H9 (cell line): ENCODE results near the gene NT5DC4. TPM values are rescaled to one million over a fixed set of nuclear protein-coding genes. Genes with fewer than 3 reads are reported as not detected.

Source experiments
- DNase-seq: peaks from one replicate; pipeline ENCODE4 v3.0.0-alpha.2; 2017
- H2AFZ ChIP-seq: one replicate; pipeline ENCODE4 v1.6.1; 2013; ENCODE audit warnings: mild to moderate bottlenecking, low read length, control low read depth, moderate library complexity
- H2AK5ac ChIP-seq: 2 replicates; pipeline ENCODE4 v1.6.1; 2013; ENCODE audit warnings: low read length, control low read depth, mixed read lengths; ENCODE audit not compliant: insufficient read length
- H2BK120ac ChIP-seq: one replicate; pipeline ENCODE4 v1.6.1; 2013; ENCODE audit warnings: low read depth, mild to moderate bottlenecking, low read length, control low read depth, inconsistent platforms; ENCODE audit not compliant: poor library complexity, severe bottlenecking
- H2BK12ac ChIP-seq: 2 replicates; pipeline ENCODE4 v1.6.1; 2013; ENCODE audit warnings: low read length, control low read depth, mixed read lengths, low read depth; ENCODE audit not compliant: insufficient read length
- H2BK15ac ChIP-seq: 2 replicates; pipeline ENCODE4 v1.6.1; 2013; ENCODE audit warnings: low read depth, low read length, control low read depth
- H2BK20ac ChIP-seq: one replicate; pipeline ENCODE4 v1.6.1; 2013; ENCODE audit warnings: low read depth, mild to moderate bottlenecking, low read length, control low read depth, inconsistent platforms; ENCODE audit not compliant: poor library complexity, severe bottlenecking
- H2BK5ac ChIP-seq: 2 replicates; pipeline ENCODE4 v1.6.1; 2013; ENCODE audit warnings: low read length, control low read depth, mixed read lengths; ENCODE audit not compliant: insufficient read length
- H3K14ac ChIP-seq: 2 replicates; pipeline ENCODE4 v1.6.1; 2013; ENCODE audit warnings: low read length, control low read depth; ENCODE audit not compliant: insufficient read depth
- H3K18ac ChIP-seq: 2 replicates; pipeline ENCODE4 v1.6.1; 2013; ENCODE audit warnings: low read depth, mild to moderate bottlenecking, mixed read lengths, low read length, control low read depth; ENCODE audit not compliant: insufficient read length
- H3K23ac ChIP-seq: 2 replicates; pipeline ENCODE4 v1.6.1; 2013; ENCODE audit warnings: low read length, control low read depth, mixed read lengths, low read depth; ENCODE audit not compliant: insufficient read length
- H3K23me2 ChIP-seq: 2 replicates; pipeline ENCODE4 v1.6.1; 2013; ENCODE audit warnings: low read depth, mild to moderate bottlenecking, mixed read lengths, low read length, control low read depth; ENCODE audit not compliant: insufficient read length, poor library complexity, severe bottlenecking
- H3K27ac ChIP-seq: 2 replicates; pipeline ENCODE4 v1.5.1; 2013; ENCODE audit warnings: low read length, control low read depth, mixed read lengths, low read depth; ENCODE audit not compliant: insufficient read length
- H3K27me3 ChIP-seq: 2 replicates; pipeline ENCODE4 v1.6.1; 2013; ENCODE audit warnings: low read length, control low read depth, inconsistent platforms; ENCODE audit not compliant: insufficient read depth
- H3K4ac ChIP-seq: 2 replicates; pipeline ENCODE4 v1.6.1; 2013; ENCODE audit warnings: low read depth, mild to moderate bottlenecking, control low read depth, inconsistent platforms, low read length, moderate library complexity
- H3K4me1 ChIP-seq: 2 replicates; pipeline ENCODE4 v1.6.1; 2013; ENCODE audit warnings: low read length, control low read depth, inconsistent platforms; ENCODE audit not compliant: insufficient read depth
- H3K4me2 ChIP-seq: 2 replicates; pipeline ENCODE4 v1.6.1; 2013; ENCODE audit warnings: low read length, control low read depth, mixed read lengths; ENCODE audit not compliant: insufficient read length, insufficient read depth
- H3K56ac ChIP-seq: 2 replicates; pipeline ENCODE4 v1.6.1; 2013; ENCODE audit warnings: low read depth, mild to moderate bottlenecking, mixed read lengths, low read length, control low read depth; ENCODE audit not compliant: insufficient read length
- H3K79me1 ChIP-seq: 2 replicates; pipeline ENCODE4 v1.6.1; 2013; ENCODE audit warnings: low read depth, mild to moderate bottlenecking, moderate library complexity, low read length, control low read depth, inconsistent platforms; ENCODE audit not compliant: insufficient read depth, poor library complexity, severe bottlenecking
- H3K79me2 ChIP-seq: 2 replicates; pipeline ENCODE4 v1.6.1; 2013; ENCODE audit warnings: low read length, control low read depth, inconsistent platforms; ENCODE audit not compliant: insufficient read depth
- H3K9ac ChIP-seq: 2 replicates; pipeline ENCODE4 v1.6.1; 2013; ENCODE audit warnings: low read length, control low read depth, mixed read lengths; ENCODE audit not compliant: insufficient read length; ENCODE audit errors: extremely low read depth
- H3K9me3 ChIP-seq: one replicate; pipeline ENCODE4 v1.6.1; 2013; ENCODE audit warnings: low read depth, low read length, inconsistent platforms; ENCODE audit not compliant: control insufficient read depth
- H3T11ph ChIP-seq: one replicate; pipeline ENCODE4 v1.6.1; 2013; ENCODE audit warnings: mild to moderate bottlenecking, low read length, control low read depth, inconsistent platforms
- H4K20me1 ChIP-seq: one replicate; pipeline ENCODE4 v1.6.1; 2013; ENCODE audit not compliant: control insufficient read depth, insufficient read length, insufficient read depth
- H4K5ac ChIP-seq: 2 replicates; pipeline ENCODE4 v1.6.1; 2013; ENCODE audit warnings: low read depth, mild to moderate bottlenecking, mixed read lengths, low read length, control low read depth; ENCODE audit not compliant: insufficient read length
- H4K8ac ChIP-seq: replicated peaks from 2 replicates; pipeline ENCODE4 v1.6.1; 2013; ENCODE audit warnings: low read length, control low read depth, mixed read lengths, low read depth; ENCODE audit not compliant: insufficient read length
- H4K91ac ChIP-seq: 2 replicates; pipeline ENCODE4 v1.6.1; 2013; ENCODE audit warnings: low read depth, mild to moderate bottlenecking, moderate library complexity, mixed read lengths, low read length, control low read depth; ENCODE audit not compliant: insufficient read length
- H3K27ac Mint-ChIP-seq, 3 experiments: 2 replicates in 2 of 3; 3 replicates in 1 of 3; pipeline ENCODE4 v1.8.0; 2020 to 2021; ENCODE audit warnings: mixed read lengths in 3 of 3, mild to moderate bottlenecking in 1 of 3, moderate library complexity in 1 of 3
- H3K27me3 Mint-ChIP-seq: 2 replicates; pipeline ENCODE4 v1.8.0; 2021; ENCODE audit warnings: low read depth, mild to moderate bottlenecking, moderate library complexity, mixed read lengths
- H3K36me3 Mint-ChIP-seq, 3 experiments: 2 replicates in 2 of 3; 3 replicates in 1 of 3; pipeline ENCODE4 v1.8.0; 2020 to 2021; ENCODE audit warnings: low read depth in 3 of 3, mixed read lengths in 3 of 3; ENCODE audit not compliant: insufficient read depth in 1 of 3
- H3K4me1 Mint-ChIP-seq, 2 experiments: 2 replicates each; pipeline ENCODE4 v1.8.0; 2020; ENCODE audit warnings: mixed read lengths in 2 of 2
- H3K4me3 Mint-ChIP-seq, 2 experiments: 2 replicates in 1 of 2; 3 replicates in 1 of 2; pipeline ENCODE4 v1.8.0; 2020 to 2021; ENCODE audit warnings: mild to moderate bottlenecking in 2 of 2, mixed read lengths in 2 of 2, moderate library complexity in 1 of 2
- H3K9me3 Mint-ChIP-seq, 2 experiments: 2 replicates in 1 of 2; 3 replicates in 1 of 2; pipeline ENCODE4 v1.8.0; 2020; ENCODE audit warnings: mild to moderate bottlenecking in 2 of 2, mixed read lengths in 2 of 2, moderate library complexity in 1 of 2
- WGBS: extraction: QIAGEN DNeasy Blood & Tissue Kit; methylation state at CpG from one replicate; pipeline ENCODE4 v1.1.7; 2013; ENCODE audit warnings: missing lambda C conversion rate, low lambda C conversion rate, mixed read lengths; ENCODE audit not compliant: insufficient read length; ENCODE audit errors: extremely low coverage; 5-methylcytosine and 5-hydroxymethylcytosine counted together
- total RNA-seq: library from RNA; stranded (reverse); gene quantifications from 2 replicates; pipeline ENCODE4 v1.2.1, GENCODE V29; 2021
- TF ChIP-seq, protein P1 (sequence below): fragments of 200-600 bp; sonication (generic); conservative IDR thresholded peaks from 3 replicates; pipeline ENCODE4 v1.8.0; 2021; ENCODE audit warnings: antibody characterized with exemption, mild to moderate bottlenecking

NT5DC4 gene
- total RNA-seq, 1 experiment from 2014 or later = not detected

- peak within 1 kb of the TSS; percentile 17 to 53; a peak in 3 of 5 replicates for H3K4me3 Mint-ChIP-seq
- peak within 1 kb of the TSS; percentile 32 for H2AFZ ChIP-seq
- DNase-seq = peak; percentile 52
Measured at GRCh38 chr2:112784199-112785189, 63.7 kb downstream of the NT5DC4 start, which contains the start of gene IL1A. TSS of gene IL1A (minus strand) at chr2:112784493. CDS start at chr2:112783770, 723 bp downstream.

More at GRCh38 chr2:112784199-112785189, 63.7 kb downstream of the NT5DC4 start, which contains the start of gene IL1A:
- no peak within 1 kb of the TSS for H4K5ac ChIP-seq
- H2BK20ac ChIP-seq = no peak within 1 kb of the TSS
- H3K4me1 Mint-ChIP-seq = peaks cover 33 to 36% of the 10 kb centered on the region in 2 experiments
- H3K56ac ChIP-seq = no peak within 1 kb of the TSS
- no peak within 1 kb of the TSS for H2BK120ac ChIP-seq
- H3K27me3 Mint-ChIP-seq = no peaks in the 10 kb centered on the region
- H3K27ac ChIP-seq = no peak within 1 kb of the TSS
- H3K23ac ChIP-seq = no peak within 1 kb of the TSS
- no peaks in the 10 kb centered on the region for H3K79me1 ChIP-seq
- H2BK5ac ChIP-seq = no peak within 1 kb of the TSS
- peak within 1 kb of the TSS; percentile 17 for H3K4me2 ChIP-seq
- H2AK5ac ChIP-seq = no peak within 1 kb of the TSS
- no peak within 1 kb of the TSS for H3K14ac ChIP-seq
- no peak within 1 kb of the TSS for H3T11ph ChIP-seq
- no peak within 1 kb of the TSS for H4K8ac ChIP-seq
- H2BK12ac ChIP-seq = no peak within 1 kb of the TSS
- no peaks in the 10 kb centered on the region; a peak in 2 of 7 replicates for H3K36me3 Mint-ChIP-seq
- no CpG with 5 or more reads among the region's 13 CpGs for WGBS
- TF ChIP-seq, protein P1, sequence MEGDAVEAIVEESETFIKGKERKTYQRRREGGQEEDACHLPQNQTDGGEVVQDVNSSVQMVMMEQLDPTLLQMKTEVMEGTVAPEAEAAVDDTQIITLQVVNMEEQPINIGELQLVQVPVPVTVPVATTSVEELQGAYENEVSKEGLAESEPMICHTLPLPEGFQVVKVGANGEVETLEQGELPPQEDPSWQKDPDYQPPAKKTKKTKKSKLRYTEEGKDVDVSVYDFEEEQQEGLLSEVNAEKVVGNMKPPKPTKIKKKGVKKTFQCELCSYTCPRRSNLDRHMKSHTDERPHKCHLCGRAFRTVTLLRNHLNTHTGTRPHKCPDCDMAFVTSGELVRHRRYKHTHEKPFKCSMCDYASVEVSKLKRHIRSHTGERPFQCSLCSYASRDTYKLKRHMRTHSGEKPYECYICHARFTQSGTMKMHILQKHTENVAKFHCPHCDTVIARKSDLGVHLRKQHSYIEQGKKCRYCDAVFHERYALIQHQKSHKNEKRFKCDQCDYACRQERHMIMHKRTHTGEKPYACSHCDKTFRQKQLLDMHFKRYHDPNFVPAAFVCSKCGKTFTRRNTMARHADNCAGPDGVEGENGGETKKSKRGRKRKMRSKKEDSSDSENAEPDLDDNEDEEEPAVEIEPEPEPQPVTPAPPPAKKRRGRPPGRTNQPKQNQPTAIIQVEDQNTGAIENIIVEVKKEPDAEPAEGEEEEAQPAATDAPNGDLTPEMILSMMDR = no peak
- no peaks in the 10 kb centered on the region for H3K9me3 ChIP-seq
- H3K27ac Mint-ChIP-seq = no peak within 1 kb of the TSS; a peak in 1 of 7 replicates
- H3K18ac ChIP-seq = no peak within 1 kb of the TSS
- H3K4me1 ChIP-seq = peaks cover 7% of the 10 kb centered on the region
- H4K20me1 ChIP-seq = no peaks in the 10 kb centered on the region
- no peaks in the 10 kb centered on the region for H3K23me2 ChIP-seq
- no peak within 1 kb of the TSS for H3K9ac ChIP-seq
- H3K79me2 ChIP-seq = no peaks in the 10 kb centered on the region
- H3K4ac ChIP-seq = no peak within 1 kb of the TSS
- H3K27me3 ChIP-seq = no peaks in the 10 kb centered on the region
- H4K91ac ChIP-seq = no peak within 1 kb of the TSS
- no peaks in the 10 kb centered on the region for H3K9me3 Mint-ChIP-seq
- no peak within 1 kb of the TSS for H2BK15ac ChIP-seq
